ENCODE data around the gene EFNA2.
"Not testable (repeated sequence)": the region's sequence is repeated elsewhere in the genome, so short reads cannot be mapped to it uniquely, and the experiment has no call there.

Gene EFNA2

DNA sequence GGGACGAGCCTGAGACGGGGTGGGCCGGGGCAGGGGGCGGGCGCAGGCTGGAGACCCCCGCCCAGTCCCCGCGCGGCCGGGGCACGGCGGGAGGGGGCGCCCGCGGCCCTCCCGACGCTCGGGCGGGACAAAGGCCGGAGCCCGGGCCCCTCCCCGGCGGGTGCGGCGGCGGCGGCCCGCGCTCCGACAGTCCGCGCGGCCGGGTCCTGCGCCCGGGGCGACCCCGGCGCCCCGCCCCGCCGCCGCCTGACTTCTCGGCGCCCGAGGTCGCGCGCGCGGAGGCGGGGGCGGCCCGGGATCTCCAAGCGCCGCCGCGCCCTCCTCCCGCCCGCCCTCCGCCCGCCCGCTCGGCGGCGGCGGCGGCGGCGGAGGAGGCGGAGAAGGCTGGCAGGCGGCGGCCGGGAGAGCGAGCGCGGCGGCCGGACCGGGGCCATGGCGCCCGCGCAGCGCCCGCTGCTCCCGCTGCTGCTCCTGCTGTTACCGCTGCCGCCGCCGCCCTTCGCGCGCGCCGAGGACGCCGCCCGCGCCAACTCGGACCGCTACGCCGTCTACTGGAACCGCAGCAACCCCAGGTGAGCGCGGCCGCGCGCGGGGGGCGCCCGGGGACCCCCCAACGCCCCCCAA lies at the start of gene EFNA2:
Gene EFNA2, plus strand, starts transcription at position 137 of the 624 bp plus-strand sequence. Its CDS starts 296 bp downstream, at position 433.
- no peak for DNase-seq

DNA sequence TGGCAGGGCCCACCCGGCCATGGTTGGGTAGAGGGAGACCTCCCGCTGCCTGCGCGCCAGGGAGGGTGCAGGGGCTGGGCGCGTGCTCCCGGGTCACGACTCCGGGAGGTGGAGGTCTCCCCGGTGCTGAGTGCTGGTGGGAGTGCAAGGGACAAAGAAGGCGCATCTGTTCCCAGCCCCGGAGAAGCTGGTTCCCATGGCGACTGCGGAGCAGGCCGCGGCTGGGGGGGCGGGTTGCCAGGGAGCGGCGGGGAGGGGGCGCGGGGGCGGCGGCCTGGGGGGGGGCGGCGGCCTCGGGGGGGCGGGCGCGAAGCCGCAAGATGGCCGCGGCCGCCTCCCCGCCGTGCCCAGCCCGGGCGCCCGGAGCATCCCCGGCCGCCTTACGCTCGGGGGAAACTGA lies 49.1 kb upstream of the EFNA2 start:
- DNase-seq = no peak

DNA sequence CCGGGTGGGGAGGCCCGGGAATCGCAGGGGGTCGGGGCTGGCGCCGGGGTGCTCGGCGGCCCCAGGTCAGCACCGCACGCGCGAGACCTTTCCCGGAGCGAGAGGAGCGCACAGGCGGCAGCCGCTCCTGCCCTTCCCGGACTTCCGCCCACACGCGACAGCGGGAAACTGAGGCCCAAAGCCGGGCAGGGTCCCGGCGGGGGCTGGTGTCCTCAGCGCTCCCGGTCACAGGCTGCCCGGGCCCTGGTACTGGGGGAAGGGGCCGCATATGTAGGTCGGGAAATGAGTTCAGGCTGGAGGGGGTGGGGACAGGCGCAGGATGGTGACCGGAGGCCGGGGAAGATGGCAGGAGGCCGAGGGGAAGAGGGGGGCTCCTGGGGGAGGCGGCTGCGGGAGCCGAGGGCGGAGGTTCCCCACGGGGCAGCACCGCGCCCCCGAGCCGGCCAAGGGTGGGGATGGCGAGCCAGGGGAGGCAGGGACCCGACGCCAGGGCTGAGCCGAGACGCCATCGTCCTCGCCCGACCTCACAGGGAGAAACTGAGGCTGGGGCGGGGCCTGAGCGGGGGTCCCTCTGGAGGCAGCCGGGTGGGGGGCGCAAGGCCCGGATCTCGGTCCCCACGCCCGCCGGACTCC lies 48.5 kb upstream of the EFNA2 start:
- no peak for DNase-seq

DNA sequence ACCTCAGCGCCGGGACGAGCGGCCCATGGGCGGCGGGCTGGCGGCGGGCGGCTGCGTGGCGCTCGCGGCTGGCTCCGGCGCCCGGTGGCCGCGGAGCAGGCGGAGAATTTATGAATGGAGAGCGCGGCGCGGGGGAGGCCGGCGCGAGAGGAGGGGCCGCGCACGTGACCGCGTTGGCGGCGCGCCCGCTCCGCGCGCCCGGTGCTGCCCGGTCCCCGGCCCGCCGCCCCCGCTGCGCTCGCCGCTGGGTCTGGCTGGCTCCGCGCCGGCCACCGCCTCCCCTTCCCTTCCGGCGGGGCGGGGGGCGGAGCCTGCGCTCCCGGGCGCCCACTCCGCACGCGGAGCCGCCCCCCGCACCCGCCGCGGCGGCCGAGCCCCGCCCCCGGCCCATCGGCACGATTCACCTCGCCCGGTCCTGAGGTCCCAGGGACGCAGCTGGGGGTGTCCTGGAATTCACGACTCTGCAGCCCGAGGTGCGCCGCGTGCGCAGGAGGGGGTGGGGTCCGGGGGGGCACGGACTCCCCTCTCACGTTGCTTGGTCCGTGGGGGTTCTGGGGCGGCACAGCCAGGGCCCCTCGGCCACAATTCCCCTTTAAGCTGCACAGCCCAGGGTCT lies 47.8 kb upstream of the EFNA2 start, which contains the start of gene CBARP:
Gene CBARP, minus strand, starts transcription at position 252 of the 615 bp plus-strand sequence. CDS start 1,905 bp downstream, outside the sequence.
- no peak for DNase-seq

DNA sequence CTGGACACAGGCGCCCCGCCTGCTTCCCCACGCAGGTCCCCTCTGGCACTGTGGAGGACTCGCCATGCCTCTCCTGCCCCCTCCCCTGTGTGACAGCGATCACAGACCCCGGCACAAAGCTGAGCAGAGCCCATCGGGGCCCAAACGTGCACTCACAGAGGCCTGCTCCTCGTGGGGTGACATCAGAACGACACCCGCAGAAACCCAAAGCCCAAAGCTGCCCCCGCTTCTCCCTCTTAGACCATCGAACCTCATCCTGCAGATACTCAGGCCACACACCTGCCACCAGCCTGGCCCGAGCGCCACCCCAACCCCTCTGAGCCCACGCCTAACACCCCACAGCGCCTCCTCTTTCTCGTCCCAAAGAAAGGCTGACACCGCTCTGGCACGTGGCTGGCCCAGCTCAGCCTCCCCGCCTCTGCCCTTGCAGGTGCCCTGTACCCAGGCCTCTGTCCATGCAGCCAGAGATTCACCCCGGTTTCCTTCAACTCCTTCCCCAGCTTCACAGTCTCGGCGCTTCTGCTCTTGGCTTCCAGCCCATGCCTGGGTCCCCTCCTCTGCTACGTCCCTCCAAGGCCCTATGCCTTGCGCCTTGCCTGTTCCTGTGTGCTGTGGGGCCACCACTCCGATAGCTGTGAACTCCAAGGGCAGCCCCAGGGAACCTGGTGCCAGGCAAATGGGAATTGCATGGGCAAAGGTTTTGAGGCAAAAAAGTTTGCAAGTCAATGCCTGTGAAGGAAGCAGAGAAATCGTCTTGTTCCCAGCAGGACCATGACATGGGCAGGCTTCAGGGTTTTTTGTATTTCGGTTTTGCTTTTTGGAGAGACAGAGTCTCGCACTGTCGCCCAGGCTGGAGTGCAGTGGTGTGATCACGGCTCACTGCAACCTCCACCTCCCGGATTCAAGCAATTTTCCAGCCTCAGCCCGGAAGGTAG lies 47.0 kb upstream of the EFNA2 start:
- DNase-seq = no peak

DNA sequence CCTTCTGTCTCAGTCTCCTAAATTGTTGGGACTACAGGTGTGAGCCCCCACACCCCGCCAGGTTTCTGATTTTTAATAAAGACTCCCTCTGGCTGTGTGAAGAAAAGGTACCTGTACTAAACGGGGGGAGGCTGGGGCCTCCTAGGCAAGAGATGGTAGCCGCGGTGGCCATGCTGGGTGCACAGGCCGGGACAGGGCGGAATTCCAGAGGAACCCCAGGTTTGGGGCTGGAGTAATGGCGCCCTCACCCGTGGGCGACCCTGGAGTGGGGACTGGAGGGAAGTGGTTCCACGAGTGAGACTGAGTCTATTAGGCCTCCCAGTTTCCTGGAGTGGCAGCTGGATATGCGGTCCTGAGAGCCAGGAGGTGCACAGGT lies 46.3 kb upstream of the EFNA2 start:
- no peak for DNase-seq

DNA sequence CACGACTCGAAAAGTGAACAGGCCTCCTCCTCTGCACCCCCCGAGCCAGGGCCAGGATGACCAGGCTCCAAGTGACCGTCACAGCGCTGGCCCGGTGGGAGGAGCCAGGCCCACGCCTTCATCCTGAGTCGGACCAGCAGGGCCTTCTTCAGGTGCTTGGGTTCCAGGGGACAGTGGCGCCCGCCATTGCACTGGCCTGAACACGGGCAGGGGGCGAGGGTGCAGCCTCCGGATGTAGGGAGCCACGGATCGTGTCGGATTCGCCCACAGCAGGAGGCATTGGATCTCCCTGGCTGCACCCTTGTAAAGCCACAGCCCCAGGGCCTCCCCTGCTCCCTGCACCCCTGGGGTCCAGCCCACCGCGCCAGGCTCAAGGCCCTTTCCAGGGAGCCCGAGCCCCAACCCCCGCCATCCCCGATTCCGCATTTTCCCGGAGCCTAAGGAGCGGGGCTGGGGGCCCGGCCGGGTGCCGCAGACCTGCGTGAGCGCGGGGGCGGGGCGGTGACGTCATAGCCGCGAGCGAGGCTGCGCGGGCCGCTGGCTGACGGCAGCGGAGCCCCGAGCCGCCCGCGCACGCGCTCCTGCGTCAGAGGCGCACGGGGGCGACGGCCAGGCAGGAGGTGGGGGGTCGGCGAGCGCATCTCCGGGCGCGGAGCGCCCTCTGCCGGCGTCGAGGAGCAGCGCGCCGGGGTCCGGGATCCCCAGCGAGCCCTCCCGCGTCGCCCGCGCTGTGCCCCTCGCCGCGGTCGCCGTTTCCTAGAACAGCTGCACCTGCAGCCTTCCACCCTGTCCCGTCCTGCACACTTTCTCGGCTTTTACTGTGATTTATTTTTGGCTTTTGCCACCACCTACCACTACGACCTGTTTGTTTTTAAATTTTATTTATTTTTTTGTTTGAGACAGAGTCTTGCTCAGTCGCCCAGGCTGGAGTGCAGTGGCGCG lies 45.6 kb upstream of the EFNA2 start:
- DNase-seq = peak; percentile 94

DNA sequence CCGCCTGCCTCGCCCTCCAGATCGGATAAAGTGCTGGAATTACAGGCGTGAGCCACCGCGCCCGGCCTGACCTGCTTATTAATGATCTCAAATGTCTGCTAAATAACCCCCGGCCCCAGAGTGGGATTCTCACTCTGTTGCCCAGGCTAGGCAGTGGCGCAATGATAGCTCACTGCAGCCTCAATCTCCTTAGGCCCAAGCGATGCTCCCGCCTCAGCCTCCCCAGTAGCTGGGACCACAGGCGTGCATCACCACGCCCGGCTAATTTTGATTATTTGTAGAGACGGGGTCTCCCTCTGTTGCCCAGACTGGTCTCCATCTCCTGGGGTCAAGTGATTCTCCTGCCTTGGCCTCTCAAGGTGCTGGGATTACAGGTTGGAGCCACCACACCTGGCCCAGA lies 44.7 kb upstream of the EFNA2 start:
- DNase-seq = no peak

DNA sequence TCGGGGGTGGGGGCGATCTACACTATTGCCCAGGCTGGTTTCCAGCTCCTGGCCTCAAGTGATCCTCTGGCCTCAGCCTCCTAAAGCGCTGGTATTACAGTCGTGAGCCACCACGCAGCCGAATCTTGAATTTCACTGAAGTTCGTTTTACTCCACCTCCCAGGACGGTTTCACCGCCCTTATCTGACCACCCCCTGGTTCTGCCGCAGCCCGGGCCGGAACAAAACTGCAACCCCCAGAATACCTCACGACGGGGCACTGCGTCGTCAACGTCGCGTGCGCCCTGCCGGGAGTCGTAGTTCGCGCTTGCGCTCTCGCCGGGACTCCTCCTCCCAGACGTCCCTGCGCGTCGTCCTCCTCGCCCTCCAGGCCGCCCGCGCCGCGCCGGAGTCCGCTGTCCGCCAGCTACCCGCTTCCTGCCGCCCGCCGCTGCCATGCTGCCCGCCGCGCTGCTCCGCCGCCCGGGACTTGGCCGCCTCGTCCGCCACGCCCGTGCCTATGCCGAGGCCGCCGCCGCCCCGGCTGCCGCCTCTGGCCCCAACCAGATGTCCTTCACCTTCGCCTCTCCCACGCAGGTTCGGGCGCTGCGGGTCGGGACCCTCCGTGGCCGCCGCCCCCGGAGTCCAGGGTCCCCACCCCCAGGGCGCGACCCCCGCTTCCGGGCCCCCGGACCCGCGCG lies 44.1 kb upstream of the EFNA2 start, which contains the start of gene ATP5F1D:
Gene ATP5F1D, plus strand, starts transcription at position 335 of the 679 bp plus-strand sequence. Its CDS starts 100 bp downstream, at position 435.
- DNase-seq = peak; percentile 95

DNA sequence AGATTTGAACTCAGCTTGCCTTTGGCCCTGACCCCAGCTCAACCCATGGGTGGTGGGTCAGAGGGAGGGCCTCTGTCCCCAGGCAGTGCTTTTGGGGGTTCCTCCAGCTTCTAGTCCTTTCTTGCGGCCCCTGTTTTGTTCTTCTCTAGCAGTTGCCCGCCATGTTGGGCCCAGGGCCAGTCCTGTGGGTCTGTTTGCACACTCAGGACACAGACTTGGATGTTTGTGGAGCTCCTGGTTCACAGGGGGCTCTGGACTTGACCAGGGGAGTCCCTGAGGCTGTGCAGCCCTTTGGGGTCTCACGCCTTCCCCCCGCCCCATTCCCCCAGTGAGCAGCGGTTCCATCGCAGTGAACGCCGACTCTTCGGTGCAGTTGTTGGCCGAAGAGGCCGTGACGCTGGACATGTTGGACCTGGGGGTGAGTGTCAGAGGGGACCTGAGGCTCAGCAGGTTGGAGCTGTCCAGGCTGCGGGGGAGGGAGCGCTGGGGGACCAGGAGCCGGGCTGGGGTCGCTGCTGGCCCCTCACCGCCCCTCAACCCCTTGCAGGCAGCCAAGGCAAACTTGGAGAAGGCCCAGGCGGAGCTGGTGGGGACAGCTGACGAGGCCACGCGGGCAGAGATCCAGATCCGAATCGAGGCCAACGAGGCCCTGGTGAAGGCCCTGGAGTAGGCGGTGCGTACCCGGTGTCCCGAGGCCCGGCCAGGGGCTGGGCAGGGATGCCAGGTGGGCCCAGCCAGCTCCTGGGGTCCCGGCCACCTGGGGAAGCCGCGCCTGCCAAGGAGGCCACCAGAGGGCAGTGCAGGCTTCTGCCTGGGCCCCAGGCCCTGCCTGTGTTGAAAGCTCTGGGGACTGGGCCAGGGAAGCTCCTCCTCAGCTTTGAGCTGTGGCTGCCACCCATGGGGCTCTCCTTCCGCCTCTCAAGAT lies 41.6 kb upstream of the EFNA2 start:
- peak; percentile 88 for DNase-seq

DNA sequence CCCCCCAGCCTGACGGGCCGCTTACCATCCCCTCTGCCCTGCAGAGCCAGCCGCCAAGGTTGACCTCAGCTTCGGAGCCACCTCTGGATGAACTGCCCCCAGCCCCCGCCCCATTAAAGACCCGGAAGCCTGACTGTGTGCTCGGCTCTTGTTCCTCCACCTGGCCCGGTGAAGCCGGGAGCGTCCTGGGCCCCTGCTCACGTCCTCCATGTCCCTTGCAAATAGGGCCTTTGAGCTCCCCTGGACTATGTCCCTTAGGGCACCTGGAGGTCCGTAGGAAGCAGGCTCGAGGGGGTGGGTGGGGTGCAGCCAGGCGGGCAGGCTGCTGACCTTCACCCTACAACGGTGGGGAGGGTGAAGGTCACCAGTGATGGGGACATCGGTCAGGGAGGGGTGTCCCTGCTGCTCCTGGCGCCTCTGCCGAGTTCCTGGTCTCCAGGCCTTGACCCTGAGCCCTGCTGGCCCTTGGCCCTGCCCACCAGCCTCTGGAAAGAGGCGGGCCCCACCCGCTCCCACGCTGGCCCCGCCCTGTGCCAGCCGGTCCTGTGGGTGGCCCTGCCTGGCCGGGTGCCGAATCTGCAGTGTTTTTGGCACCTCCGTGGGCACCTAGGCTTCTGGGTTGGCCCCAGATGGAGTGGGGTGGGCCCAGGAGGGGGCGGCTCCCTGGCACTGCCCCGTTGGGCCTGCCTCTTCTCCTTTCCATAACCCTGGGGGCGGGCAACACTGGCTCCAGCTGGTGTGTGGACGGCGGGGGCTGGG lies 40.8 kb upstream of the EFNA2 start:
- no peak for DNase-seq

DNA sequence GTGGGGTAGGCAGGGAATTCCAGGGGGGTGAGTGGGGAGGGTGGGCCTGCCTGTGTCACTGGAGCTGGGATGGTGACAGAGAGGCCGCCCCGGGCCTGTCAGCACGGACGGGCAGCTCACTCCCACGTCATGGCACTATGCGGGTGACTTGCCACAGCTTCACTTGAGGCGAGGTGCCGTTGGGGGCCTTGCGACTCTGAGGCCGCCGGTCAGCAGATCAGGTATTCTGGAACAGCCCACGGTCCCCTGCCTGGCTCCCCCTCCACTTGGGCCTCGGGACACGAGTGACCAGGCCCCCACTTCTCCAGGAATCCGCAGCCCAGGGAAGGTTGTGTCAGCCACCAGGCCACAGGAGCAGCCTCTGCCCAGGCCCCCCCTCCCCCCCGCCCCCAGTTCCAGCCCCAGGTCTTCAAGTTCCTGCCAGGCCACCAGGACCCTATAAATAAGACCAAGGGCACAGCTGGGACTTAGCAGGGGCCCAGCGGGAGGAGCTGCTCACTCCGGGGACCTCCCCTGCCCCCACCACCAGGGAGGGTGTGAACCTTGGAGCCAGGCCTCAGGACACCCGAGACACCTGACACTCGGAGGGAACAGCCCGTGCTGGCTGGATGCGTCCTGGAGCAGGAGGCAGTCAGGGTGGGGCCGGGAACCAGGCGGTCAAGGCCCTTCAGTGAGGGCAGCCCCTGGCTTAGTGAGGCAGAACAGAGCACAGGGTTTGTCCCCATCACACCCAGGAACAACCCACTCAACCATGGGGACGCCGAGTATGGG lies 40.0 kb upstream of the EFNA2 start:
- DNase-seq = no peak

DNA sequence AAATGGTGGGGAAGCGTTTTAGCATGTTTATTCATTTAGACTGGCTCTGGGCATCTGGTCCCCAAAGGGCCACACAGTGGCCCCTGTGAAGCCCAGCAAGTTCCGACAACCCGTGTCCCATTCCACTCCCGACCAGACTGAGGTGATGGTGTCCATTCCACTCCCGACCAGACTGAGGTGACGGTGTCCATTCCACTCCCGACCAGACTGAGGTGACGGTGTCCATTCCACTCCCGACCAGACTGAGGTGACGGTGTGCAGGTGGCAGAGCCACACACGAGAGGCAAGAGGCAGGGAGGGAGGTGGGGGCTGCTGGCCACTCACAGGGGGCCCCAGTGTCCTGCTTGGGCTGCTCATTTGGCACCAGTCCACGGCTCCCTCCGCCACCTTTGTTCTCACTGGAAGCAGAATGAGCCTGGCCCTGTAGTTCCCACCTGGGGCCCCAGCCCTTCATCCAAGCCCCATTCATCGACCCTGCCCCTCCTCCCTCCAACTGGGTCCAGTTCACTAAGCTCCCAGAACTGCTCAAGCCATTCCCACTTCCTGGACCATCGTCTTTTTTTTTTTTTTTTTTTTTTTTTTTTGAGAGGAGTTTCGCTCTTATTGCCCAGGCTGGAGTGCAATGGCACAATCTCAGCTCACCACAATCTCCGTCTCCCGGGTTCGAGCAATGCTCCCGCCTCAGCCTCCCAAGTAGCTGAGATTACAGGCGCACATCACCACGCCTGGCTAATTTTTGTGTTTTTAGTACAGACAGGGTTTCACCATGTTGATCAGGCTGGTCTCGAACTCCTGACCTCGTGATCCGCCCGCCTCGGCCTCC lies 39.2 kb upstream of the EFNA2 start:
- not testable (repeated sequence) for DNase-seq

DNA sequence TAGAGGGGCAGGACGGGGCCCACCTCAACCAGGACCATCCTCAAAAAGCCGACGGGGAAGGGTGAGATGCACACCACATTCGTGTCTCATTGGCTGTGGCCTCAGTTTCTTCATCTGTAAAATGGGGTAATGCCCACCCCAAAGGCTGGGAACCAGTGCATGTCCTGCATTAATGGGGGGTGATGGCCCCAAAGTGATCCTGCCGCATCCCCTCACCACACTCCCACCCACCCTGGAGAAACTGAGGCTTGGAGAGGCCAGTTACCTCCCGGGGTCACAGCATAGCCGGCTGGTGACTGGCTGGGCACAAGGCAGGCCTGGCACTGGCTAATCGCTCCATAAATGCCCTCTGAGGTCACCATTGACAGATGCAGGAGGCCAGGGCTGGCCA lies 37.9 kb upstream of the EFNA2 start:
- no peak for DNase-seq

DNA sequence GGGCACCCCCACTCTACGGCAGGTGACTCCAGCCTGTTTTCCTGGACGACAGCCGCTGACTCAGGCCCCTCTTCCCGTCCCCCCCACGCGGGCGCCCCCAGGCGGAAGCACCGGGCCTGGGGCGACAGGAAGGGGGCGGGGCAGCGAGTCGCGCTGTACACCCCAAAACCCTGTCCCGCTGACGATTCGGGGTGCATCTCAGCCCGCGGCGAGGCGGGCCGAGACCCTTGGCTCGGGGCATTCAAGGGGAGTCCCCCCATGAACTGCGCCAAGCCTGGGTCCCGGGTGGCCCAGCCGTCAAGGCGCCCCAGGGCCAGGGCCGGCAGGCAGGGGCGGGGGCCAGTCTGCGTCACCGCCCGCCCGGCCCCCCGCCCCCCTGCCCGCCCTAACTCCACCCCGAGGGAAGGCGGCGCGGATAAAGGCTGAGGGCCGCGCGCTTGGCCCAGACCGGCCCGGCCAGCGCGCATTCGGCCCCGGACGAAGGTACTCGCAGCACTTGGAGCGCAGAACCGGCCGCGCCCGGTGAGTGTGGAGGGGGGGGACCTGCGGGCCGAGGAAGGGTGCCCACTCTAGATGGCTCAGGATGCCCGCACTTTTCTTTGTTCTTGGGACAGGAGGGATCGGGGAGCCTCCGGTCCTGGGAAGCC lies 37.4 kb upstream of the EFNA2 start, which contains the start of gene MIDN:
Gene MIDN, plus strand, starts transcription at position 445 of the 647 bp plus-strand sequence. CDS start 1,714 bp downstream, outside the sequence.
- DNase-seq = peak; percentile 74

DNA sequence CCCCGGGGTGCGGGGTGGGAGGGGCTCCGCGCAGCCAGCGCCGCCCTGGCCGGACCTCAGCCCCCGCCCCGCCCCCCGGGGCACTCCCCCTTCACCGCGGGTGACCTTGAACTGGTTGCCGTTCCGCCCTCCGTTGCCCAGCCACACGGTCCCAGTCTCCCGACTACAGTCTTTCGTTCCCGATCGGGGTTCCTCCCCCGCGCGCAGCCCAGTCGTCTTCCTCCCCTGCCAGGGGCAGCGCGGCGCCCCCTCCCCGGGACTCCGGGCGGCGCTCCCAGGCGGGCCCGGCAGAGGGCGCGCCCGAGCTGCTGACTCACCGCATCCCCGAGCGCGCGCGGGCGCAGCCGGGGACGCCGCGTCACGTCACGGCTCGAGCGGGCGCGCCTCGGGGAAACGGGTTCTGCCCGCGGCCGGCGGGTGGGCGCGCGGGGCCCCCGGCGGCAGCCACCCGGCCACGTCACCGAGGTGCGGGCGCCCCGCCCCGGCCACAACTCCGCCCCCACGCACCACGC lies 36.8 kb upstream of the EFNA2 start:
- DNase-seq = peak; percentile 84

Measured in activated CD4-positive, alpha-beta T cell treated with anti-CD3 and anti-CD28 coated beads for 48 hours (primary cell).